Progenitor cell of endocrine pancreas (in vitro differentiated cells): ENCODE results near the gene SFPQ. TPM values are rescaled to one million over a fixed set of nuclear protein-coding genes. Genes with fewer than 3 reads are reported as not detected.
A peak's percentile ranks its signal among the peaks of the same experiment; 100 is the strongest.
"Not testable (repeated sequence)": the region's sequence is repeated elsewhere in the genome, so short reads cannot be mapped to it uniquely, and the experiment has no call there.

Source experiments
- DNase-seq: peaks from one replicate; pipeline ENCODE4 v3.0.0; 2021; ENCODE audit warnings: low spot score; ENCODE audit not compliant: unreplicated experiment
- H3K27ac Mint-ChIP-seq: 2 replicates; pipeline ENCODE4 v1.8.0; 2021; ENCODE audit warnings: mild to moderate bottlenecking, moderate library complexity, mixed read lengths
- H3K27me3 Mint-ChIP-seq: 2 replicates; pipeline ENCODE4 v1.8.0; 2021; ENCODE audit warnings: mixed read lengths
- H3K36me3 Mint-ChIP-seq: 2 replicates; pipeline ENCODE4 v1.8.0; 2022; ENCODE audit warnings: mixed read lengths; ENCODE audit not compliant: insufficient read depth
- H3K4me1 Mint-ChIP-seq: 2 replicates; pipeline ENCODE4 v1.8.0; 2021; ENCODE audit warnings: low read depth, mixed read lengths
- H3K4me3 Mint-ChIP-seq: 2 replicates; pipeline ENCODE4 v1.8.0; 2021; ENCODE audit warnings: low read depth, mild to moderate bottlenecking, moderate library complexity, mixed read lengths
- H3K9me3 Mint-ChIP-seq: 2 replicates; pipeline ENCODE4 v1.8.0; 2021; ENCODE audit warnings: low read depth, mixed read lengths
- total RNA-seq: library from RNA; stranded (reverse); gene quantifications from 2 replicates; pipeline ENCODE4 v1.2.1, GENCODE V29; 2021
- TF ChIP-seq, protein P1 (sequence below): fragments of 200-600 bp; sonication (generic); IDR thresholded peaks from one replicate; pipeline ENCODE4 v1.5.0; 2021; ENCODE audit warnings: antibody characterized with exemption, mild to moderate bottlenecking; ENCODE audit not compliant: unreplicated experiment

Gene SFPQ
- total RNA-seq, 1 donor from 2014 or later, result 653 TPM

DNA sequence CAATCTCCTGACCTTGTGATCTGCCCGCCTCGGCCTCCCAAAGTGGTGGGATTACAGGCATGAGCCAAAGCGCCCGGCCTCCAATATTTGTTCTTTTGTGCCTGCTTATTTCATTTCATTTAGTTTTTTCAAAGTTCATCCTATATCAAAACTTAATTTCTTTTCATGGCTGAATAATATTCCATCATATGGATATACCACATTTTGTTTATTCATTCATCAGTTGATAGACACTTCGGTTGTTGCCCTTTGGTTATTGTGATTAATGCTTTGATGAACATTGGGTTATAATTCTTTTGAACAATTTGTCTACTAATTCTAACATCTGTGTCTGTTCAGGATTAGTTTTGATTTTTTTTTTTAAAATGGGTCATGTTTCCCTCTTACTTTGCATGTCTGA is 41.7 kb downstream of the SFPQ start:
- peaks cover 3% of the 10 kb centered on the region for H3K9me3 Mint-ChIP-seq

DNA sequence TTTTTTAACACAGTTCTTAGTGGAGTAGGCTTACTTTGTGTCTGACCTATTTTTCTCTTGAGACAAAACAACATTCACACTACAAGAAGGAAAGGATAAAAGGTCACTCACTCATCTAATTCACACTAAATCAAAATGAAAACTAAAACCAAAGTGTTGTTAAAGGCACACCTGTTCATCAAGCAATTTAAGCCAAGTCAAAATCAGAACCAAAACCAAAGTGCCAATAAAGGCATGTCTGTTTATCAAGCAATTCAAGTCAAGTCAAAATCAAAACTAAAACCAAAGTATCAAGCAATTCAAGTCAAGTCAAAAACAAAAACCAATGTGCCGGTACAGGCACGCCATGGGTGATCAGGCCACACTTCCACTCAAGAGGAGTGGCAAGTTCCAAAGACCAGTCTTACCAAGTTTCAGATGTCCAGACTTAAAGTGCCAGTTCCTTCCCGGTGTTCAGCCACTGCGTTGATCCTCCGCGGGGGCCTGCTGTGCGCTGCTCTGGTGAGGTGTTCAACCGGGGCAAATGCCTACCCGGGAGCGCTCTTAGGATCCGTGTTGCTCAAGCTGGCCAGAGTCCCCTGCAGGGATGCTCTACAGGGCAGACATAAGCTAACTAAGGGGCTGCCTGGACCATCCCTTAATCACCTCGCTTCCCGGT is 46.9 kb downstream of the SFPQ start:
- H3K4me3 Mint-ChIP-seq, H3K4me1 Mint-ChIP-seq, H3K27ac Mint-ChIP-seq, H3K9me3 Mint-ChIP-seq, DNase-seq, H3K27me3 Mint-ChIP-seq, H3K36me3 Mint-ChIP-seq: not testable (repeated sequence)

More for the DNA sequence above, 41.7 kb downstream of the SFPQ start:
- no peak for DNase-seq
- H3K27me3 Mint-ChIP-seq, result no peaks in the 10 kb centered on the region
- TF ChIP-seq, protein P1, sequence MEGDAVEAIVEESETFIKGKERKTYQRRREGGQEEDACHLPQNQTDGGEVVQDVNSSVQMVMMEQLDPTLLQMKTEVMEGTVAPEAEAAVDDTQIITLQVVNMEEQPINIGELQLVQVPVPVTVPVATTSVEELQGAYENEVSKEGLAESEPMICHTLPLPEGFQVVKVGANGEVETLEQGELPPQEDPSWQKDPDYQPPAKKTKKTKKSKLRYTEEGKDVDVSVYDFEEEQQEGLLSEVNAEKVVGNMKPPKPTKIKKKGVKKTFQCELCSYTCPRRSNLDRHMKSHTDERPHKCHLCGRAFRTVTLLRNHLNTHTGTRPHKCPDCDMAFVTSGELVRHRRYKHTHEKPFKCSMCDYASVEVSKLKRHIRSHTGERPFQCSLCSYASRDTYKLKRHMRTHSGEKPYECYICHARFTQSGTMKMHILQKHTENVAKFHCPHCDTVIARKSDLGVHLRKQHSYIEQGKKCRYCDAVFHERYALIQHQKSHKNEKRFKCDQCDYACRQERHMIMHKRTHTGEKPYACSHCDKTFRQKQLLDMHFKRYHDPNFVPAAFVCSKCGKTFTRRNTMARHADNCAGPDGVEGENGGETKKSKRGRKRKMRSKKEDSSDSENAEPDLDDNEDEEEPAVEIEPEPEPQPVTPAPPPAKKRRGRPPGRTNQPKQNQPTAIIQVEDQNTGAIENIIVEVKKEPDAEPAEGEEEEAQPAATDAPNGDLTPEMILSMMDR, result no peak
- no peak overlapping the region for H3K4me3 Mint-ChIP-seq
- no peaks in the 10 kb centered on the region for H3K4me1 Mint-ChIP-seq
- H3K36me3 Mint-ChIP-seq, result no peaks in the 10 kb centered on the region
- no peak overlapping the region for H3K27ac Mint-ChIP-seq

DNA sequence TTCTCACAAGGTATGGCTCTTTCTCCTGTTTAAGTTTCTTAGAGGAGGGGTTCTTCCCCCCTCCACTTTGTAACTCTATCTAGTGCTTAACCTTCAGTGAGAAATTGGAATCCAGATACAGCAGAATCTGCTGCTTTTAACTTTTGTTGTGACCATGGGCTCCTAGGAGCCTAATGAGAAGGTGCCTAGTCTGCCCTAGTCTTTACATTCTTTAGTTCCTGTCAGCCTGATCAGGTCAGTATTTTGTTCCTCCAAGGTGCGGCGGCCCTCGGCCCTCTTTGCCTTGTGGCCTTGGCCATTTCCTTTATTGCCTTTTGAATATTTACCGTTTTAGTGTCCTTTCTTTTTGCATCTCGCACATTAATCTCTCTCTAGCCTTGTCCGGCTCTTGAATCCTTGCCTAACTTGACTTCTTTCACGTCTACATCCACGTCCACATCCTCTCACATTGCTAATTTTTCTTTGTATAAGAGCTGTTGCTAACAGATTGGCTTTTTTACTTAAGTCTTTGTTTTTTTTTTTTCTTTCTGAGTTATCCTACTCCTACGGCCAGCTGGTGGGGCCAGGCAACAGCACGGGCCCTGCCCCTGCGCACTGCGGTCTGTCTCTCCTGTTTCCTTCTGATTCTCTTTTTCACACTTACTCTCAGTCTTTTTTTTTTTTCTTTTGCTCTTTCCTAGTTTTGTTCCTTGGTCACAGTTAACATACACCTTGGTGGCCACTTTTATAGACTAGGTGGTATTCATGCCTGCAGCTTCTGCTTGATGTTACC is 49.0 kb downstream of the SFPQ start:
- Mint-ChIP-seq H3K27me3 (no peaks in the 10 kb centered on the region), H3K9me3 (no peaks in the 10 kb centered on the region), H3K27ac (peak overlapping the region; percentile 22), H3K4me1 (peaks cover 3% of the 10 kb centered on the region), H3K4me3 (no peak overlapping the region), H3K36me3 (no peaks in the 10 kb centered on the region)
- TF ChIP-seq, protein P1, result no peak
- no peak for DNase-seq

DNA sequence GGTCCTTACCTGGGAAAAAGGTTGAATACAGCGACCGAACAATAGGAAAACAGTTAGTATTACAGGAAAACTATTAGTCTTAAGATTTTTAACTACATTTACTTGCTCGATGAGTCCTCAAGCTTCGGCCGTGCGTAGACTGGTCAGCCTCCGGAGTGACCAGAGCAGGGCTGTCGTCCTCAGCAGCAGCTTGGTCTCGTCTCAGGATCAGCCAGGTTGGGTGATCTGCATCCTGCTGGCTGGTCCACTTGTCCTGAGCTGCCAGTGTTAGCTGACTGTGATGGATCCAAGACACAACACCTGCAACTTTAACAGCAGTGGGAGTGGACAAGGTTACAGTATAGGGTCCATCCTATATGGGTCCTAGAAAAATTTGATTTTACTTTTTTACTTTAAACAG is 50.2 kb downstream of the SFPQ start:
- DNase-seq, H3K4me1 Mint-ChIP-seq, H3K9me3 Mint-ChIP-seq, H3K4me3 Mint-ChIP-seq, H3K27me3 Mint-ChIP-seq, H3K36me3 Mint-ChIP-seq, H3K27ac Mint-ChIP-seq: not testable (repeated sequence)

DNA sequence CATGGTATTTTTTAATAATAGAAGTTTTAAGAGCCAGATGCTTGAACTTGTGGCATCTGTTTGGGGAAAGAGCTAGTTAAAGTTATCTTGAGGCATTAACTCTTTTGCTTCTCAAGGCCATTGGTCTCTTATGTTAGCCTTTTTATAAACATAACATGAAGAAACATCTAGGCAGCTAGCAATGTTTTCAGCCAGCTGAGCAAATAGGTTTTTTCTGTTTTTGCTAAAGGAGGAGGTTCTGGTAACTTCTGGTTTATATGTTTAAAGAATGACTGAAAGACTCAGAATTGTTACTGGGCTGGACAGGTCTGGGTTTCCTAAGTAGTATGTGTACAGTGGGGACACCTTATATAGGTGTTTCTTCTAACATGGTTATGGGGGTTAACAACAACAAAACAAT is 50.7 kb downstream of the SFPQ start:
- not testable (repeated sequence) for DNase-seq, H3K27ac Mint-ChIP-seq, H3K4me1 Mint-ChIP-seq, H3K9me3 Mint-ChIP-seq, H3K36me3 Mint-ChIP-seq, H3K27me3 Mint-ChIP-seq, H3K4me3 Mint-ChIP-seq

DNA sequence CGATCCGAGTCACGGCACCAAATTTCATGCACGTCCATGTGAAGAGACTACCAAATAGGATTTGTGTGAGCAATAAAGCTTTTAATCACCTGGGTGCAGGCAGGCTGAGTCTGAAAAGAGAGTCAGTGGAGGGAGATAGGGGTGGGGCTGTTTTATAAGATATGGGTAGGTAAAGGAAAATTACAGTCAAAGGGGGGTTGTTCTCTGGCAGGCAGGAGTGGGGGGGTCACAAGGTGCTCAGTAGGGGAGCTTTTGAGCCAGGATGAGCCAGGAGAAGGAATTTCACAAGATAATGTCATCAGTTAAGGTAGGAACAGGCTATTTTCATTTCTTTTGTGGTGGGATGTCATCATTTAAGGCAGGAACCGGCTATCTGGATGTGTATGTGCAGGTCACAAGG is 55.4 kb downstream of the SFPQ start:
- DNase-seq, H3K4me3 Mint-ChIP-seq, H3K36me3 Mint-ChIP-seq, H3K4me1 Mint-ChIP-seq, H3K27ac Mint-ChIP-seq, H3K27me3 Mint-ChIP-seq, H3K9me3 Mint-ChIP-seq: not testable (repeated sequence)

DNA sequence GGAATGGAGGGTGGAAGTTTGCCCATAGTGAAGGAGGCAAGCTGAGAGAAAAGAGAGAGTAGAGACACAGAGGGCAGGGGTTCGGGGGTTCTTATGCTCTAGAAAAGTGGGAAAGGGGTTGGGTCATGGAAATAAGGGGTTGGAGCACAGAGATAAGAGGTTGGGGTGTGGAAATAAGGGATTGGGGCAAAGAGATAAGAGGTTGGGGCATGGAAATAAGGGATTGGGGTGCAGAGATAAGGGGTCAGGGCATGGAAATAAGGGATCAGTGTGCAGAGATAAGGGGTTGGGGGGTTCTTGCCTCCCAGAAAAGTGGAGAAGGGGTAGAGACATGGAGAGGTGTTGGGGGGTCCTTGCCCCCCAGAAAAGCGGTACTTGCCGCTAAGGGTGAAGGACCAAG is 56.2 kb downstream of the SFPQ start:
- Mint-ChIP-seq H3K9me3 (no peaks in the 10 kb centered on the region), H3K4me3 (no peak overlapping the region), H3K4me1 (peaks cover 4% of the 10 kb centered on the region), H3K36me3 (no peaks in the 10 kb centered on the region), H3K27me3 (no peaks in the 10 kb centered on the region), H3K27ac (no peak overlapping the region)
- no peak for DNase-seq
- TF ChIP-seq, protein P1, result no peak

Other genes with a start within 250 kb of the SFPQ start
- gene TMEM35B, start 207.8 kb downstream of the SFPQ start, total RNA-seq, result 8.8 and 10.0 TPM in 2 replicates
- 27.3 and 30.1 TPM in 2 replicates for gene ZMYM6, start 161.2 kb downstream of the SFPQ start, total RNA-seq
- 29.2 and 34.1 TPM in 2 replicates for gene ZMYM1, start 113.8 kb downstream of the SFPQ start, total RNA-seq
- 95.8 and 103 TPM in 2 replicates for gene ZMYM4, start 75.6 kb upstream of the SFPQ start, total RNA-seq